Ishikawa (cell line): ENCODE results near the gene VEGFA.

Source experiments
- CEBPB ChIP-seq: IDR thresholded peaks from 2 replicates; pipeline ENCODE4 v1.6.1; 2012
- CREB1 ChIP-seq: IDR thresholded peaks from 2 replicates; pipeline ENCODE4 v1.6.1; 2012; ENCODE audit warnings: low read depth
- EGR1 ChIP-seq: IDR thresholded peaks from 2 replicates; pipeline ENCODE4 v1.6.1; 2012
- EP300 ChIP-seq: IDR thresholded peaks from 2 replicates; pipeline ENCODE4 v1.6.1; 2012; ENCODE audit warnings: borderline replicate concordance
- FOXM1 ChIP-seq: IDR thresholded peaks from 2 replicates; pipeline ENCODE4 v1.6.1; 2012; ENCODE audit warnings: low read depth, borderline replicate concordance
- MAX ChIP-seq: IDR thresholded peaks from 2 replicates; pipeline ENCODE4 v1.6.1; 2012
- NFIC ChIP-seq: IDR thresholded peaks from 2 replicates; pipeline ENCODE4 v1.6.1; 2012
- RAD21 ChIP-seq: IDR thresholded peaks from 2 replicates; pipeline ENCODE4 v1.6.1; 2012; ENCODE audit warnings: low read depth
- REST ChIP-seq: IDR thresholded peaks from 2 replicates; pipeline ENCODE4 v1.6.1; 2012; ENCODE audit warnings: low read depth, mild to moderate bottlenecking
- TAF1 ChIP-seq: IDR thresholded peaks from 2 replicates; pipeline ENCODE4 v1.6.1; 2012; ENCODE audit warnings: low read depth, mild to moderate bottlenecking
- TCF12 ChIP-seq: IDR thresholded peaks from 2 replicates; pipeline ENCODE4 v1.6.1; 2012; ENCODE audit warnings: low read depth
- TEAD4 ChIP-seq: IDR thresholded peaks from 2 replicates; pipeline ENCODE4 v1.6.1; 2012
- USF1 ChIP-seq: IDR thresholded peaks from 2 replicates; pipeline ENCODE4 v1.6.1; 2012
- YY1 ChIP-seq: IDR thresholded peaks from 2 replicates; pipeline ENCODE4 v1.6.1; 2012; ENCODE audit warnings: low read depth
- ZBTB7A ChIP-seq: IDR thresholded peaks from 2 replicates; pipeline ENCODE4 v1.6.1; 2012; ENCODE audit warnings: low read depth

The VEGFA gene

DNA sequence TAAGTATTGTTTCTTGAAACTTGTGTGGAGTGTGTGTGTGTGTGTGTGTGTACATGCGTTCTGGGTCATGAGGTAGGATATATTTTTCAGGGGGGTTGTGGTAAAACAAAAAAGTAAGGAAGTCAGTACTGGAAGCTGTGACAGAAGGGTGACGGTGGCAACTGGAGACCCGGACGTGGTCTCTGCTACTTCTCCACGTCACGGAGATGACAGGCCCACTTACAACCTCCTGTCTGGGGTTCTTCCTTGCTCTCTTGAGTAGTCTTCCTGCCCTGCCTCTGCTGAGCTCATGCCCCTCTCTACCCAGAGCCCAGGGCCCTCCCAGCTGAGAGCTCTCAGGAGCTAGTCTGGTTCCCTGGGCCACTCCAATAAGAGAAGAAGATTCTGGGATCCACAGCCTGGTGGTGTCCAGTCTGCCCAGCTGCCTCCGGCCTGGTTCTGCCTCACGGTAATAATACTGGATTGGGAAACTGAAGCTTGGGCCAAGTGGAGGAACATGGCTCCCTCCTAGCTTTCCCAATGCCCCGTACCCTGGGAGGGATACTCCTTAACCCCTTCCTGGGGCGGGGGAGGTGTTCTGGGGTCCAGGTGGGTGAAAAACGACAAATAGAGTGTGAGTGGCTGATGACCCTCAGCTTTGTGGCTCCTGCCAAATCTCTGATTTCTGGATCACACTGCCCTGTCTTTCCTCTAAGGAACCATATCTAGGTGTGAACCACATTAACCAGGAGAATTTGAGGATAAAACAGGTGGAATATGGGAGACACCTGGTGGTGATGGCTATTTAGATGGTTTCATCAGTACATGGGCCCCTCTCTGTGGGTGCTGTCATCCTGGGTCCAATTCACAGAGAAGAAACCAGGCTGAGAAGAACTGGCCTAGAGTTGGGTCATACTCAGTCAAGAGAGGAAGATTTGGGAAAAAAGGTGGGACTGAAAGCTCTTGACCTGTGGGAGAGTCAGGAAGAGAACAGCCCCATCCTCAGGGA is 27.2 kb downstream of the VEGFA start:
- TF ChIP-seq TCF12 (no peak), RAD21 (peak; percentile 48; the same call in 1 of the 2 replicates), ZBTB7A (no peak), YY1 (no peak), MAX (no peak)

GRCh38 chr6:43797919-43798318 is 27.9 kb downstream of the VEGFA start:
- TF ChIP-seq EGR1, result no peak
- TF ChIP-seq CEBPB, result no peak
- no peak for TF ChIP-seq USF1
- TF ChIP-seq REST, result no peak
- TF ChIP-seq NFIC, result no peak
- no peak for TF ChIP-seq CREB1
- TF ChIP-seq EP300, result no peak
- no peak for TF ChIP-seq TCF12
- TF ChIP-seq MAX, result no peak
- no peak for TF ChIP-seq YY1
- no peak for TF ChIP-seq ZBTB7A
- TF ChIP-seq RAD21, result no peak
- TF ChIP-seq FOXM1, result no peak
- TF ChIP-seq TAF1, result no peak
- TF ChIP-seq TEAD4, result no peak

- TF ChIP-seq CREB1, result no peak
- TF ChIP-seq RAD21, result peak; percentile 21; the same call in 1 of the 2 replicates
- TF ChIP-seq REST, result no peak
- TF ChIP-seq EGR1, result no peak
- TF ChIP-seq EP300, result peak; percentile 45; the same call in 1 of the 2 replicates
- TF ChIP-seq USF1, result peak; percentile 95
- no peak for TF ChIP-seq CEBPB
- TF ChIP-seq TEAD4, result no peak
- TF ChIP-seq TCF12, result 0 out of 2 replicates have a peak, but pooled peaks have one; percentile 35
- no peak for TF ChIP-seq TAF1
- no peak for TF ChIP-seq YY1
- 0 out of 2 replicates have a peak, but pooled peaks have one; percentile 28 for TF ChIP-seq NFIC
- TF ChIP-seq ZBTB7A, result no peak
- TF ChIP-seq FOXM1, result no peak
- TF ChIP-seq MAX, result peak; percentile 70; the same call in 1 of the 2 replicates
Measured at GRCh38 chr6:43798688-43799444, 28.9 kb downstream of the VEGFA start.

- TF ChIP-seq EP300, result no peak
- TF ChIP-seq MAX, result no peak
- TF ChIP-seq TAF1, result no peak
- TF ChIP-seq USF1, result no peak
- no peak for TF ChIP-seq EGR1
- no peak for TF ChIP-seq CEBPB
- no peak for TF ChIP-seq FOXM1
- no peak for TF ChIP-seq CREB1
- TF ChIP-seq YY1, result no peak
Measured at GRCh38 chr6:43799551-43800297, 29.7 kb downstream of the VEGFA start.
